Left lung (tissue), 10 donors: ENCODE data around the gene PPP3R1. TPM values are rescaled to one million over a fixed set of nuclear protein-coding genes. Genes with fewer than 3 reads are reported as not detected.

Experiments used
- ATAC-seq: fragments of 200-7000 bp; cut with Tn5 transposase; one replicate; pipeline ENCODE4 v1.9.1; 2020; ENCODE audit warnings: moderate library complexity
- DNase-seq, 4 donors: peaks; one replicate each; pipeline ENCODE4 v3.0.0-alpha.2; 2013 to 2020
- H3K27ac ChIP-seq, 2 donors: fragments of 200-600 bp; sonication (generic) in 1 of 2; one replicate each; pipeline versions ENCODE4 v1.5.0 to v1.8.0; 2020 to 2021
- H3K27me3 ChIP-seq, 2 donors: fragments of 200-600 bp; sonication (generic) in 1 of 2; one replicate each; pipeline versions ENCODE4 v1.5.0 to v1.8.0; 2020 to 2021
- H3K36me3 ChIP-seq, 2 donors: fragments of 200-600 bp; sonication (generic) in 1 of 2; one replicate each; pipeline versions ENCODE4 v1.5.0 to v1.8.0; 2020 to 2021
- H3K4me1 ChIP-seq, 2 donors: fragments of 200-600 bp; one replicate each; pipeline ENCODE4 v1.8.0; 2021
- H3K4me3 ChIP-seq, 2 donors: fragments of 200-600 bp; sonication (generic) in 1 of 2; one replicate each; pipeline versions ENCODE4 v1.5.0 to v1.8.0; 2020 to 2021; ENCODE audit warnings: mild to moderate bottlenecking in 1 of 2
- H3K9me3 ChIP-seq, 2 donors: fragments of 200-600 bp; sonication (generic) in 1 of 2; one replicate each; pipeline versions ENCODE4 v1.5.0 to v1.8.0; 2020 to 2021
- CTCF ChIP-seq, 2 donors: fragments of 200-600 bp; sonication (generic) in 1 of 2; IDR thresholded peaks; one replicate each; pipeline versions ENCODE4 v1.5.0 to v1.8.0; 2021; ENCODE audit warnings: antibody characterized with exemption in 2 of 2
- intact Hi-C, 2 donors: fragments of 100-400 bp; cut with DNase I; formaldehyde crosslinking; loops; one replicate each; pipeline versions ENCODE4 v1.11.2 to v1.14.2; 2022
- polyA plus RNA-seq, 6 donors: library from polyadenylated mRNA; unstranded; fragments of 120-200 nt; gene quantifications; one replicate each; pipeline ENCODE4 v1.2.1, GENCODE V29; 2013; ENCODE audit not compliant: insufficient read length in 6 of 6
- total RNA-seq, 2 donors: library from RNA; stranded (reverse); fragmentation: NEBNext Ultra II Directional; extraction: Animal tissue kit (Norgen Biotek cat#: 25700); gene quantifications; one replicate each; pipeline ENCODE4 v1.2.1, GENCODE V29; 2021
- donor health status: DM: no; HTN: yes; CAD: no.
- donor health status: DM: no; HTN: no; CAD: no.

Gene PPP3R1
- total and polyA plus RNA-seq, 8 donors, result 50.2 to 74.2 (median 66.9) TPM

GRCh38 chr2:68156419-68156818 is 95.9 kb downstream of the PPP3R1 start:
- TF ChIP-seq CTCF (IDR thresholded peaks at IDR 0.05), result no peak
- Histone ChIP-seq H3K9me3 (no peaks in the 10 kb centered on the region), H3K27ac (peak overlapping the region in 1 of 2 donors; percentile 84), H3K4me3 (peak overlapping the region; percentile 75 to 85), H3K27me3 (no peaks in the 10 kb centered on the region), H3K4me1 (peaks cover 10 to 51% of the 10 kb centered on the region in 2 donors), H3K36me3 (peaks cover 0 to 17% of the 10 kb centered on the region in 2 donors)
- ATAC-seq, result no peak
- DNase-seq, result no peak
- intact Hi-C loops, result no loop called here

GRCh38 chr2:68155618-68156017 is 96.7 kb downstream of the PPP3R1 start:
- H3K4me3 ChIP-seq, result no peak overlapping the region
- ATAC-seq, result no peak
- DNase-seq, result no peak
- H3K27ac ChIP-seq, result no peak overlapping the region
- H3K36me3 ChIP-seq, result peaks cover 0 to 9% of the 10 kb centered on the region in 2 donors
- H3K9me3 ChIP-seq, result no peaks in the 10 kb centered on the region
- intact Hi-C loops, result no loop called here
- TF ChIP-seq CTCF (IDR thresholded peaks at IDR 0.05), result no peak
- H3K4me1 ChIP-seq, result peaks cover 10 to 55% of the 10 kb centered on the region in 2 donors
- H3K27me3 ChIP-seq, result no peaks in the 10 kb centered on the region

- ATAC-seq (no peak), DNase-seq (no peak)
- H3K4me1 ChIP-seq, result peaks cover 6 to 34% of the 10 kb centered on the region in 2 donors
- no peaks in the 10 kb centered on the region for H3K36me3 ChIP-seq
- no peaks in the 10 kb centered on the region for H3K9me3 ChIP-seq
- intact Hi-C loops, result no loop called here
- TF ChIP-seq CTCF (IDR thresholded peaks at IDR 0.05), result no peak
- H3K4me3 ChIP-seq, result no peak overlapping the region
- peak overlapping the region in 1 of 2 donors; percentile 42 for H3K27ac ChIP-seq
- no peaks in the 10 kb centered on the region for H3K27me3 ChIP-seq
Measured at GRCh38 chr2:68152681-68153347, 99.5 kb downstream of the PPP3R1 start.

GRCh38 chr2:68151037-68151436 is 101.3 kb downstream of the PPP3R1 start:
- TF ChIP-seq CTCF (IDR thresholded peaks at IDR 0.05), result no peak

GRCh38 chr2:68141875-68142274 is 110.5 kb downstream of the PPP3R1 start:
- peaks cover 0 to 16% of the 10 kb centered on the region in 2 donors for H3K36me3 ChIP-seq
- DNase-seq, result no peak
- H3K4me3 ChIP-seq, result no peak overlapping the region
- H3K4me1 ChIP-seq, result no peaks in the 10 kb centered on the region
- intact Hi-C loops, result no loop called here
- no peak overlapping the region for H3K27ac ChIP-seq
- no peaks in the 10 kb centered on the region for H3K9me3 ChIP-seq
- no peaks in the 10 kb centered on the region for H3K27me3 ChIP-seq
- ATAC-seq, result no peak
- TF ChIP-seq CTCF (IDR thresholded peaks at IDR 0.05), result no peak

More at GRCh38 chr2:68151037-68151436, 101.3 kb downstream of the PPP3R1 start:
- no peak overlapping the region for H3K4me3 ChIP-seq
- H3K4me1 ChIP-seq, result peaks cover under 1 to 25% of the 10 kb centered on the region in 2 donors
- DNase-seq (no peak), ATAC-seq (no peak)
- intact Hi-C loops, result no loop called here
- H3K36me3 ChIP-seq, result no peaks in the 10 kb centered on the region
- H3K9me3 ChIP-seq, result no peaks in the 10 kb centered on the region
- no peak overlapping the region for H3K27ac ChIP-seq
- no peaks in the 10 kb centered on the region for H3K27me3 ChIP-seq
